HCT116 (cell line): ENCODE results near the gene ISCU. TPM values are rescaled to one million over a fixed set of nuclear protein-coding genes. Genes with fewer than 3 reads are reported as not detected.

Source experiments
- ATAC-seq: fragments of 200-7000 bp; cut with Tn5 transposase; 2 replicates; pipeline ENCODE4 v1.9.1; 2020; ENCODE audit warnings: mild to moderate bottlenecking, moderate library complexity
- BruUV-seq: library from RNA; stranded (reverse); fragments of 400-500 nt; replicated peaks from 2 replicates; lab custom pipeline; 2021; lab: Mats Ljungman, UMichigan
- CTCF ChIA-PET: fragments of 300-600 bp; sonication (Branson Sonifier 250); formaldehyde crosslinking; loops from one replicate; lab custom pipeline; 2021; ENCODE audit warnings: antibody characterized with exemption; lab: Charles Lee
- POLR2A ChIA-PET: fragments of 300-600, 350-600 bp; sonication (Branson Sonifier 250); formaldehyde crosslinking; loops from one replicate; lab custom pipeline; 2021; ENCODE audit warnings: antibody characterized with exemption; lab: Charles Lee
- RAD21 ChIA-PET, 2 experiments: fragments of 300-600 bp; sonication (Branson Sonifier 250); formaldehyde crosslinking; loops; one replicate each; lab custom pipeline; 2023; ENCODE audit warnings: low total read pairs in 2 of 2; ENCODE audit not compliant: uncharacterized antibody in 2 of 2, unreplicated experiment in 2 of 2, low non-redundant PET in 1 of 2; lab: Charles Lee
- DNase-seq: peaks from one replicate; pipeline ENCODE4 v3.0.0-alpha.2; 2010; ENCODE audit warnings: low read depth, low spot score
- H2AFZ ChIP-seq: fragments of 200-600 bp; shearing (Covaris generic), sonication (generic); 2 replicates; pipeline ENCODE4 v1.6.1; 2017; ENCODE audit warnings: low read depth, mixed run types, mixed read lengths, antibody characterized with exemption, low read length; ENCODE audit not compliant: poor library complexity, severe bottlenecking
- H3K27ac ChIP-seq: 2 replicates; pipeline ENCODE4 v1.5.1; 2012; ENCODE audit warnings: low read depth, low read length
- H3K27me3 ChIP-seq: fragments of 200-600 bp; sonication (generic); 2 replicates; pipeline ENCODE4 v1.6.1; 2016; ENCODE audit warnings: mixed run types, low read length, mixed read lengths; ENCODE audit not compliant: insufficient read depth
- H3K36me3 ChIP-seq, 2 experiments: fragments of 200-500 bp in 1 of 2; fragments of 200-600 bp in 1 of 2; sonication (Bioruptor generic) in 1 of 2; sonication (generic) in 1 of 2; 2 replicates each; pipeline versions ENCODE4 v1.5.1 to v1.6.1; 2014 to 2016; ENCODE audit warnings: low read length in 2 of 2, inconsistent platforms in 1 of 2, mixed read lengths in 1 of 2, mixed run types in 1 of 2; ENCODE audit not compliant: insufficient read depth in 2 of 2, control insufficient read depth in 1 of 2
- H3K4me1 ChIP-seq, 2 experiments: fragments of 200-600 bp in 1 of 2; sonication (generic) in 1 of 2; 2 replicates each; pipeline versions ENCODE4 v1.5.1 to v1.6.1; 2012 to 2017; ENCODE audit warnings: low read length in 2 of 2, inconsistent platforms in 1 of 2, mild to moderate bottlenecking in 1 of 2, mixed read lengths in 1 of 2, mixed run types in 1 of 2, moderate library complexity in 1 of 2; ENCODE audit not compliant: insufficient read depth in 2 of 2, control insufficient read depth in 1 of 2
- H3K4me2 ChIP-seq: fragments of 200-600 bp; sonication (generic); 2 replicates; pipeline ENCODE4 v1.6.1; 2017; ENCODE audit warnings: mixed run types, low read length, mixed read lengths
- H3K4me3 ChIP-seq, 2 experiments: fragments of 200-600 bp in 1 of 2; sonication (generic) in 1 of 2; replicated peaks in 1 of 2; 2 replicates each; pipeline ENCODE4 v1.5.1; 2011 to 2016; ENCODE audit warnings: low read length in 2 of 2, control low read depth in 1 of 2, low read depth in 1 of 2, mild to moderate bottlenecking in 1 of 2, mixed read lengths in 1 of 2, mixed run types in 1 of 2
- H3K79me2 ChIP-seq: fragments of 200-600 bp; sonication (generic); 2 replicates; pipeline ENCODE4 v1.6.1; 2017; ENCODE audit warnings: mild to moderate bottlenecking, mixed run types, low read length, moderate library complexity, mixed read lengths; ENCODE audit not compliant: insufficient read depth
- H3K9ac ChIP-seq: fragments of 200-600 bp; sonication (generic); 2 replicates; pipeline ENCODE4 v1.6.1; 2016; ENCODE audit warnings: low read length, mixed read lengths
- H3K9me2 ChIP-seq: fragments of 200-600 bp; sonication (generic), shearing (Covaris generic); 2 replicates; pipeline ENCODE4 v1.6.1; 2017; ENCODE audit warnings: mixed run types, mild to moderate bottlenecking, moderate library complexity; ENCODE audit not compliant: insufficient read depth
- H3K9me3 ChIP-seq, 2 experiments: fragments of 200-500 bp in 1 of 2; fragments of 200-600 bp in 1 of 2; sonication (Bioruptor generic) in 1 of 2; sonication (generic) in 1 of 2; 2 replicates each; pipeline ENCODE4 v1.6.1; 2014 to 2017; ENCODE audit warnings: low read length in 2 of 2, mixed read lengths in 2 of 2, inconsistent platforms in 1 of 2, low read depth in 1 of 2, mild to moderate bottlenecking in 1 of 2, mixed run types in 1 of 2, moderate library complexity in 1 of 2; ENCODE audit not compliant: control insufficient read depth in 1 of 2, insufficient read depth in 1 of 2
- H4K20me1 ChIP-seq: fragments of 200-600 bp; sonication (generic), shearing (Covaris generic); 2 replicates; pipeline ENCODE4 v1.6.1; 2017; ENCODE audit warnings: mixed run types, mild to moderate bottlenecking, moderate library complexity; ENCODE audit not compliant: insufficient read depth
- CEBPB ChIP-seq: IDR thresholded peaks from 2 replicates; pipeline ENCODE4 v1.6.1; 2012; ENCODE audit warnings: low read depth
- EZH2 ChIP-seq: fragments of 200-600 bp; sonication (generic); IDR thresholded peaks from 2 replicates; pipeline ENCODE4 v1.6.1; 2017; ENCODE audit warnings: antibody characterized with exemption, mixed run types
- FOSL1 ChIP-seq: IDR thresholded peaks from 2 replicates; pipeline ENCODE4 v1.6.1; 2012; ENCODE audit warnings: low read depth
- JUND ChIP-seq: IDR thresholded peaks from 2 replicates; pipeline ENCODE4 v1.6.1; 2012
- RAD21 ChIP-seq: IDR thresholded peaks from 2 replicates; pipeline ENCODE4 v1.6.1; 2012; ENCODE audit warnings: low read depth, mild to moderate bottlenecking
- SP1 ChIP-seq: IDR thresholded peaks from 2 replicates; pipeline ENCODE4 v1.6.1; 2012; ENCODE audit warnings: low read depth
- SRF ChIP-seq: IDR thresholded peaks from 2 replicates; pipeline ENCODE4 v1.6.1; 2012; ENCODE audit warnings: low read depth
- TCF7L2 ChIP-seq: IDR thresholded peaks from 2 replicates; pipeline ENCODE4 v1.7.0; 2011; ENCODE audit warnings: borderline replicate concordance, inconsistent platforms; ENCODE audit not compliant: insufficient read depth, insufficient read length; ENCODE audit errors: extremely low read depth
- YY1 ChIP-seq: IDR thresholded peaks from 2 replicates; pipeline ENCODE4 v1.6.1; 2011; ENCODE audit warnings: low read length, low read depth, moderate library complexity, mild to moderate bottlenecking; ENCODE audit not compliant: insufficient replicate concordance; ENCODE audit errors: extremely low read depth
- intact Hi-C: fragments of 100-400 bp; cut with micrococcal nuclease; formaldehyde crosslinking; loops from 2 replicates; pipeline ENCODE4 v1.10.0; 2022
- total RNA-seq: library from RNA; stranded (reverse); gene quantifications from one replicate; pipeline ENCODE4 v1.2.1, GENCODE V29; 2021; ENCODE audit not compliant: unreplicated experiment
- TF ChIP-seq, protein P1 (sequence below): IDR thresholded peaks from 2 replicates; pipeline ENCODE4 v1.6.1; 2011; ENCODE audit warnings: mild to moderate bottlenecking, low read length, moderate library complexity; ENCODE audit not compliant: insufficient replicate concordance; ENCODE audit errors: extremely low read depth
- TF ChIP-seq, protein P2 (sequence below): IDR thresholded peaks from 2 replicates; pipeline ENCODE4 v1.6.1; 2012
- TF ChIP-seq, protein P3 (sequence below), 3 experiments: fragments of 200-600 bp in 1 of 3; sonication (generic) in 1 of 3; IDR thresholded peaks in 2 of 3; conservative IDR thresholded peaks in 1 of 3; 2 replicates each; pipeline ENCODE4 v1.5.1; 2012 to 2017; ENCODE audit warnings: low read depth in 2 of 3, low read length in 2 of 3, antibody characterized with exemption in 1 of 3, borderline replicate concordance in 1 of 3, control low read depth in 1 of 3, mild to moderate bottlenecking in 1 of 3, mixed read lengths in 1 of 3, mixed run types in 1 of 3, moderate library complexity in 1 of 3; ENCODE audit not compliant: insufficient read depth in 1 of 3
- TF ChIP-seq, protein P4 (sequence below): IDR thresholded peaks from 2 replicates; pipeline ENCODE4 v1.6.1; 2012

ISCU gene
- total RNA-seq, 1 experiment from 2014 or later, result 89.6 TPM

DNA sequence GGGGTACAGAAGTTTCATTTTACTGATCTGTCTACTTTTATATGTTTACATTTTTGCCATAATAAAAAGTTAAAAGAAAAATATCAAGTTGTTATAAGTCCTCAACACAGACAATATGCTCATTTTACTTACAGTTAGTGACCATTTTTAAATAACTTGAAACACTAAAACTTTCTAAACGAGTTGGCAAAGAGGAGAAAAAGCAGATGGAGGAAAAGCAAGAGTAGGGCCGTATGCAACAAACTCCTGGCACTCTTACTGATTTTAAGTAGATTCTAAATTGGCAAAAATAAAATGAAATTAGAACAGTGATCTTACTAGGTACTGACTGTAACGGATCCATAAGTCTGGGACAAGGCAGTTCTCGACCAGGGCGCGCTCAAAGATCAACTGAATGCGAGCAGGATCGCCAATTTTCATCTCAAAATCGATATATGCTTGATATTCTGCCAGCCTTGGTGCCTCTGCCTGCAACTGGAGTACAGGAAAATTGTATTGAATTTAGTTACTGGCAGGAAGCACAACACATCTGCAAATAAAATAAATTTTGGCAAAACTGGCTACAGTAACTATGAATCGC lies 23.7 kb upstream of the ISCU start:
- POLR2A ChIA-PET, result no interaction called here
- Histone ChIP-seq H3K9me3 (no peaks in the 10 kb centered on the region), H4K20me1 (peaks cover 15% of the 10 kb centered on the region; the same call in 1 of the 2 replicates), H3K27me3 (no peaks in the 10 kb centered on the region), H3K36me3 (peaks cover 41 to 47% of the 10 kb centered on the region in 2 experiments; a peak in 3 of 4 replicates), H3K27ac (no peak overlapping the region), H3K4me2 (no peak overlapping the region), H3K9ac (no peak overlapping the region), H3K4me3 (no peak overlapping the region), H3K9me2 (no peaks in the 10 kb centered on the region), H3K4me1 (peaks cover 6 to 18% of the 10 kb centered on the region in 2 experiments), H2AFZ (no peak overlapping the region), H3K79me2 (peaks cover 87% of the 10 kb centered on the region)
- DNase-seq (no peak), ATAC-seq (no peak)
- RAD21 ChIA-PET, result no interaction called here
- TF ChIP-seq TCF7L2 (no peak), EZH2 (no peak), CEBPB (no peak), RAD21 (no peak), FOSL1 (no peak), SRF (no peak), SP1 (no peak), YY1 (no peak), JUND (no peak)
- TF ChIP-seq, protein P1, sequence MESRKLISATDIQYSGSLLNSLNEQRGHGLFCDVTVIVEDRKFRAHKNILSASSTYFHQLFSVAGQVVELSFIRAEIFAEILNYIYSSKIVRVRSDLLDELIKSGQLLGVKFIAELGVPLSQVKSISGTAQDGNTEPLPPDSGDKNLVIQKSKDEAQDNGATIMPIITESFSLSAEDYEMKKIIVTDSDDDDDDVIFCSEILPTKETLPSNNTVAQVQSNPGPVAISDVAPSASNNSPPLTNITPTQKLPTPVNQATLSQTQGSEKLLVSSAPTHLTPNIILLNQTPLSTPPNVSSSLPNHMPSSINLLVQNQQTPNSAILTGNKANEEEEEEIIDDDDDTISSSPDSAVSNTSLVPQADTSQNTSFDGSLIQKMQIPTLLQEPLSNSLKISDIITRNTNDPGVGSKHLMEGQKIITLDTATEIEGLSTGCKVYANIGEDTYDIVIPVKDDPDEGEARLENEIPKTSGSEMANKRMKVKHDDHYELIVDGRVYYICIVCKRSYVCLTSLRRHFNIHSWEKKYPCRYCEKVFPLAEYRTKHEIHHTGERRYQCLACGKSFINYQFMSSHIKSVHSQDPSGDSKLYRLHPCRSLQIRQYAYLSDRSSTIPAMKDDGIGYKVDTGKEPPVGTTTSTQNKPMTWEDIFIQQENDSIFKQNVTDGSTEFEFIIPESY, result no peak
- TF ChIP-seq, protein P2, sequence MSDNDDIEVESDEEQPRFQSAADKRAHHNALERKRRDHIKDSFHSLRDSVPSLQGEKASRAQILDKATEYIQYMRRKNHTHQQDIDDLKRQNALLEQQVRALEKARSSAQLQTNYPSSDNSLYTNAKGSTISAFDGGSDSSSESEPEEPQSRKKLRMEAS, result no peak
- TF ChIP-seq, protein P3, sequence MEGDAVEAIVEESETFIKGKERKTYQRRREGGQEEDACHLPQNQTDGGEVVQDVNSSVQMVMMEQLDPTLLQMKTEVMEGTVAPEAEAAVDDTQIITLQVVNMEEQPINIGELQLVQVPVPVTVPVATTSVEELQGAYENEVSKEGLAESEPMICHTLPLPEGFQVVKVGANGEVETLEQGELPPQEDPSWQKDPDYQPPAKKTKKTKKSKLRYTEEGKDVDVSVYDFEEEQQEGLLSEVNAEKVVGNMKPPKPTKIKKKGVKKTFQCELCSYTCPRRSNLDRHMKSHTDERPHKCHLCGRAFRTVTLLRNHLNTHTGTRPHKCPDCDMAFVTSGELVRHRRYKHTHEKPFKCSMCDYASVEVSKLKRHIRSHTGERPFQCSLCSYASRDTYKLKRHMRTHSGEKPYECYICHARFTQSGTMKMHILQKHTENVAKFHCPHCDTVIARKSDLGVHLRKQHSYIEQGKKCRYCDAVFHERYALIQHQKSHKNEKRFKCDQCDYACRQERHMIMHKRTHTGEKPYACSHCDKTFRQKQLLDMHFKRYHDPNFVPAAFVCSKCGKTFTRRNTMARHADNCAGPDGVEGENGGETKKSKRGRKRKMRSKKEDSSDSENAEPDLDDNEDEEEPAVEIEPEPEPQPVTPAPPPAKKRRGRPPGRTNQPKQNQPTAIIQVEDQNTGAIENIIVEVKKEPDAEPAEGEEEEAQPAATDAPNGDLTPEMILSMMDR (IDR thresholded peaks at IDR 0.05 in 2 of 3, conservative IDR thresholded peaks at IDR 0.05 in 1 of 3; ENCODE audit: borderline replicate concordance in 1 of 3, insufficient read depth in 1 of 3, low read depth in 2 of 3, low read length in 2 of 3), result no peak
- TF ChIP-seq, protein P4, sequence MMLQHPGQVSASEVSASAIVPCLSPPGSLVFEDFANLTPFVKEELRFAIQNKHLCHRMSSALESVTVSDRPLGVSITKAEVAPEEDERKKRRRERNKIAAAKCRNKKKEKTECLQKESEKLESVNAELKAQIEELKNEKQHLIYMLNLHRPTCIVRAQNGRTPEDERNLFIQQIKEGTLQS, result no peak
- CTCF ChIA-PET, result no interaction called here
- intact Hi-C loops, result no loop called here
- no TSS peak for BruUV-seq
